Effector memory CD4-positive, alpha-beta T cell (primary cell): ENCODE results near the gene IQCN.

Experiments used
- DNase-seq, 3 donors: peaks; one replicate each; pipeline ENCODE4 v3.0.0-alpha.2; 2020
- H3K27ac ChIP-seq: 2 replicates; pipeline ENCODE4 v1.7.0; 2013; ENCODE audit warnings: mild to moderate bottlenecking, low read length, moderate library complexity; ENCODE audit not compliant: insufficient read depth, poor library complexity, severe bottlenecking
- H3K27me3 ChIP-seq: replicated peaks from 2 replicates; pipeline ENCODE4 v1.7.0; 2013; ENCODE audit warnings: mild to moderate bottlenecking, low read length; ENCODE audit not compliant: insufficient read depth, control insufficient read depth, poor library complexity, severe bottlenecking
- H3K36me3 ChIP-seq: 2 replicates; pipeline ENCODE4 v1.7.0; 2013; ENCODE audit warnings: mild to moderate bottlenecking, low read length, moderate library complexity; ENCODE audit not compliant: control insufficient read depth, insufficient read depth
- H3K4me1 ChIP-seq: 2 replicates; pipeline ENCODE4 v1.7.0; 2013; ENCODE audit warnings: low read length, mild to moderate bottlenecking; ENCODE audit not compliant: control insufficient read depth, insufficient read depth, poor library complexity, severe bottlenecking
- H3K4me3 ChIP-seq: 2 replicates; pipeline ENCODE4 v1.7.0; 2013; ENCODE audit warnings: low read length, low read depth, mild to moderate bottlenecking; ENCODE audit not compliant: insufficient read depth, poor library complexity, severe bottlenecking
- H3K9me3 ChIP-seq: 2 replicates; pipeline ENCODE4 v1.7.0; 2013; ENCODE audit warnings: mild to moderate bottlenecking, low read length, moderate library complexity; ENCODE audit not compliant: control insufficient read depth
- total RNA-seq, 3 donors: gene quantifications; one replicate each; lab custom pipeline; 2026; lab: John Stamatoyannopoulos, UW

The IQCN gene, protein sequence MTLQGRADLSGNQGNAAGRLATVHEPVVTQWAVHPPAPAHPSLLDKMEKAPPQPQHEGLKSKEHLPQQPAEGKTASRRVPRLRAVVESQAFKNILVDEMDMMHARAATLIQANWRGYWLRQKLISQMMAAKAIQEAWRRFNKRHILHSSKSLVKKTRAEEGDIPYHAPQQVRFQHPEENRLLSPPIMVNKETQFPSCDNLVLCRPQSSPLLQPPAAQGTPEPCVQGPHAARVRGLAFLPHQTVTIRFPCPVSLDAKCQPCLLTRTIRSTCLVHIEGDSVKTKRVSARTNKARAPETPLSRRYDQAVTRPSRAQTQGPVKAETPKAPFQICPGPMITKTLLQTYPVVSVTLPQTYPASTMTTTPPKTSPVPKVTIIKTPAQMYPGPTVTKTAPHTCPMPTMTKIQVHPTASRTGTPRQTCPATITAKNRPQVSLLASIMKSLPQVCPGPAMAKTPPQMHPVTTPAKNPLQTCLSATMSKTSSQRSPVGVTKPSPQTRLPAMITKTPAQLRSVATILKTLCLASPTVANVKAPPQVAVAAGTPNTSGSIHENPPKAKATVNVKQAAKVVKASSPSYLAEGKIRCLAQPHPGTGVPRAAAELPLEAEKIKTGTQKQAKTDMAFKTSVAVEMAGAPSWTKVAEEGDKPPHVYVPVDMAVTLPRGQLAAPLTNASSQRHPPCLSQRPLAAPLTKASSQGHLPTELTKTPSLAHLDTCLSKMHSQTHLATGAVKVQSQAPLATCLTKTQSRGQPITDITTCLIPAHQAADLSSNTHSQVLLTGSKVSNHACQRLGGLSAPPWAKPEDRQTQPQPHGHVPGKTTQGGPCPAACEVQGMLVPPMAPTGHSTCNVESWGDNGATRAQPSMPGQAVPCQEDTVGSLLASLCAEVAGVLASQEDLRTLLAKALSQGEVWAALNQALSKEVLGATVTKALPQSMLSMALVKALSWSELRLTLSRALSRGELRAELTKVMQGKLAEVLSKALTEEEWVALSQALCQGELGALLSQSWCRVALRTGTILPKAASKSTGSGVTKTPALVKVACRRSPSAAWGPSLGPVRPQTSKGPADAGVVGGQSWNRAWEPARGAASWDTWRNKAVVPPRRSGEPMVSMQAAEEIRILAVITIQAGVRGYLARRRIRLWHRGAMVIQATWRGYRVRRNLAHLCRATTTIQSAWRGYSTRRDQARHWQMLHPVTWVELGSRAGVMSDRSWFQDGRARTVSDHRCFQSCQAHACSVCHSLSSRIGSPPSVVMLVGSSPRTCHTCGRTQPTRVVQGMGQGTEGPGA (N-terminal part only)
- 27.0 to 90.6 (median 90.2) reads per million in 3 donors for total RNA-seq

DNA sequence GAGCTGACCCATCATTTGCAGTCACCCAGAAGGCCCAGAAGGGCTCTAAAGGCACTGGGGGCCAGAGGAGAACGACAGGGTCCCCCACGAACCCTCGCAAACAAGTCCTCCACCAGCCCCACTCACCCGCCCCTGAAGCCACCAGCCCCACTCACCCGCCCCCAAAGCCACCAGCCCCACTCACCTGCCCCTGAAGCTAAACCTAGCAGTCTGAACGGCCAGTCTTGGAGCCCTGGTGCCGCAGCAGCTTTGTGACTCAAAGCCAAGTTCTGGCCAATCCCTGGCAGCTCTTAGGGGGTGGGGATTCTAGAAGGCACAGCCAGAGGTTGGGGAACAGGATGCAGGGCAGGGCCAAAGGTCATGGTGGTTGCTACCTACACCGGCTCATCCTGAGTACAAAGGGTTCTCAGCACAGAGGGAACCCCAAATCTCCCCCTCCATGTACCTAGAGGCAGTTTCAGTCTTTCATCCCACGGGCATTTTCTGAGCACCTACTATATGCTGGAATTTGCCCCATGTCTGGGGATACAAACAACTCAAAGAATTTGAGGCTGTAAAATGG lies at the start of gene IQCN:
Gene IQCN, minus strand, starts transcription at position 234 of the 562 bp plus-strand sequence. CDS start 4,974 bp downstream, outside the sequence.
- no peak within 1 kb of the TSS for H3K4me3 ChIP-seq
- peaks cover 19% of the 10 kb centered on the region for H3K36me3 ChIP-seq
- peaks cover 29% of the 10 kb centered on the region for H3K4me1 ChIP-seq
- peak in 1 of 3 donors; percentile 41 for DNase-seq
- H3K27ac ChIP-seq, result no peak within 1 kb of the TSS
- H3K9me3 ChIP-seq, result no peaks in the 10 kb centered on the region
- H3K27me3 ChIP-seq, result no peaks in the 10 kb centered on the region

DNA sequence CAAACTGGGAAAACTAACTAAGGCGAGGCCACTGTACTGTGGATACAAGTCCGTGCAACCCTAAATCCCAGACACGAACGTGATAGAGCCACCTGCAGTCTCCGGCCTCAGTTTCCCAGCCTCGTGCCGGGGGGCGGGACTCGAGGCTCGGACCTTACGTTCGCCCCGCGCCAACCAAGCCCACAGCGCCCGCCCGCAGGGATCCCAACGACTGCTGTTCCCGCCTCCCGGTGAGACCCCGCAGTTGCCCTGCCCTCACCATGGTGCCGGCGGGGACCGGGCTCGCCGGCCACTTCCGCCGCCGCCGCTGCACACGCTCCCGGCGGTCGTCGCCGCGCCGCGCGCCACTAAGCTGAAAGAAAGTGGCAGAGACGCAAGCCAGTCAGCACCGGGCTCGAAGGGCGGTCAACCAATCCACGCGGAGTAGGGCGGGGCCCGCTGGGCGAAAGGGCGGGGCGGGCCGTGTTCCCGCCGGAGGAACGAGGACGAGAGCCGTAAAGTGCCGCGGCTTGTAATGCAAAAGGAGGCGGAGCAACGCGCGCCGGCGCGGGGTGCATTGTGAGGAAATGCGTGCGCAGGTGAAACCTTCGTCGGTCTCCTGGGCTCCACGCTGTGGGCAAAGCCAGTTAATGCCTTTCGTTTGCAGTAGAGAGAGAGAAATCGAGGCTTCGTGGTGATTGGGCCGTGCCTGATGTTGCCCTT lies 48.7 kb upstream of the IQCN start, which contains the start of gene LSM4:
Gene LSM4, minus strand, starts transcription at position 318 of the 702 bp plus-strand sequence. Its CDS starts 56 bp downstream, at position 262.
- Histone ChIP-seq H3K27ac (peak within 1 kb of the TSS; percentile 79), H3K4me3 (peak within 1 kb of the TSS; percentile 80), H3K36me3 (no peaks in the 10 kb centered on the region), H3K9me3 (no peaks in the 10 kb centered on the region), H3K4me1 (peaks cover 50% of the 10 kb centered on the region), H3K27me3 (no peaks in the 10 kb centered on the region)
- peak; percentile 99 for DNase-seq

DNA sequence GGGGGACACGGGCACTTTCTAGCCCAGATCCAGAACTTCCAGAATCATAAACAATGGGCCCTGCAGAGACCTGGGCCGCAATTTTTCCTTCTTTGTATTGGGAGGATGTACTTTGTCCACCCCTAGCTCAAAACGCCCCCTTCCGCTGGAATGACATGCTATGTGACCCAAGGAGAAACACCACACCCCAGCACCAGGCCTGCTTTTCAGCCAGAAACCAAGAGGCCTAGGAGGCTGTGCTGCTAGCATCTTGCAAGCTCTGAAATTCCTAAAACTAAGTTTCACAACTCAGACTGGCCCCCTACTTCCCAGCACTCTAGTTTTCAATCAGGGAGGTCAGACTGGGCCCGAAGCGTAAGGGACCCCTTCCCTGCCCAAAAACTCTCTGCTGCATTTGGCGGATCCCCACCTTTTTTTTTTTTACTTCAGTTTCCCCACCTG lies 48.1 kb upstream of the IQCN start:
- Histone ChIP-seq H3K27ac (peak overlapping the region; percentile 79), H3K4me1 (peaks cover 53% of the 10 kb centered on the region), H3K4me3 (peak overlapping the region; percentile 80), H3K9me3 (no peaks in the 10 kb centered on the region), H3K36me3 (no peaks in the 10 kb centered on the region), H3K27me3 (no peaks in the 10 kb centered on the region)
- no peak for DNase-seq

DNA sequence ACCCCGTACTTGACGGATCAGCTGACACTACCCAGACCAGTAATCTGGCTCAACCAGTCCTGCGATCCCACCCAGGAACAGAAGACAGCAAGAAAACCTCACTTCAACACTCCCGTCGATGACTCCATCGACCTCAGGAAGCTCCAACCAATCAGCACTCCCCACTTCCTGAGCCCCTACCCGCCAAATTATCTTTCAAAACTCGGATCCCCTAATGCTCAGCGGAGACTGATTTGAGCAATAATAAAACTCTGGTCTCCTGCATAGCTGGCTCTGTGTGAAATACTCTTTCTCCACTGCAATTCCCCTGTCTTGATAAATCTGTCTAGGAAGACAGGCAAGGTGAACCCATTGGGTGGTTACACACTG lies 47.5 kb upstream of the IQCN start:
- Histone ChIP-seq H3K27ac (peak overlapping the region; percentile 79), H3K4me1 (peaks cover 53% of the 10 kb centered on the region), H3K36me3 (no peaks in the 10 kb centered on the region), H3K4me3 (peak overlapping the region; percentile 80), H3K27me3 (no peaks in the 10 kb centered on the region), H3K9me3 (no peaks in the 10 kb centered on the region)
- no peak for DNase-seq

DNA sequence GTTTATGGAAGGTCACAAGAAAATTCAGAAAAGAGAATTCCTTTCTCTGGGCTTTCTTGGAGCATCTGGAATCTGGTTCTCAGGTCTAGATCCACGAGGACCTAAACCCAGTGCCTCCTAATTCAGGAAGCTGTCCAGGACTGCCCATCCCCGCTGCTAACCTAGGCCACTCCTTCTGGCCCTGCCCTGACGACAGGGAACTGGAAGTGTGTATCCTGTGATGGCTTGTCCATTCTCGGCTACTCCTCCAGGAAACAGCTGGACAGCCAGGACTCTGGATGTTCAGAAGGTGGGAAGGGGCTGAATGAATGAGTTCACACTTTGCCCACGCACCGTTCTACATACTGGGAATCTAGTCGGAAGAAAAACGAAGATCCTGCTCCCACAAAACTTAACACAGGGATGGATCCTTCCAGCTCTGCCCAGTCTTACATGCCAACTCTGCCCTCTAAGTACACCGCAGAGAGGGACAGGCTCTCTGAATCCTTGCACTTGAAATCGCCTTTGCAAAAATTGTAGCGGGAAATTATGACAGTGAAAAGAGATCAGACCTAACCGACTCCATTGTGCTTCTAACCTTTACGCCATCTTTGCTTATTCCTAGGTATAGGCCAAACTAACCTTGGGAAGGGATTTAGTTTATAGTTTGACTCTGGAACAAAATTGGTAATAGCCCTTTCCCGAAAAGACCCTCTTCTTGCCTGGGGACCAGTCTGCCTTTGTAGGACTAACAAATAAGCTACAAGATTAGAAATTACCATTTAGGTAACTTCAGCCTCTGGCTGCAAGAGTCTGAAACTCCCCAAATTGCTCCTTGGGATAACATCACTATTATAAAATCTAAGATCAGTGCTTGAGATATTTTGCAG lies 46.8 kb upstream of the IQCN start:
- no peaks in the 10 kb centered on the region for H3K36me3 ChIP-seq
- H3K27me3 ChIP-seq, result no peaks in the 10 kb centered on the region
- peak overlapping the region; percentile 79 for H3K27ac ChIP-seq
- no peaks in the 10 kb centered on the region for H3K9me3 ChIP-seq
- no peak overlapping the region for H3K4me3 ChIP-seq
- H3K4me1 ChIP-seq, result peaks cover 53% of the 10 kb centered on the region
- DNase-seq, result no peak

DNA sequence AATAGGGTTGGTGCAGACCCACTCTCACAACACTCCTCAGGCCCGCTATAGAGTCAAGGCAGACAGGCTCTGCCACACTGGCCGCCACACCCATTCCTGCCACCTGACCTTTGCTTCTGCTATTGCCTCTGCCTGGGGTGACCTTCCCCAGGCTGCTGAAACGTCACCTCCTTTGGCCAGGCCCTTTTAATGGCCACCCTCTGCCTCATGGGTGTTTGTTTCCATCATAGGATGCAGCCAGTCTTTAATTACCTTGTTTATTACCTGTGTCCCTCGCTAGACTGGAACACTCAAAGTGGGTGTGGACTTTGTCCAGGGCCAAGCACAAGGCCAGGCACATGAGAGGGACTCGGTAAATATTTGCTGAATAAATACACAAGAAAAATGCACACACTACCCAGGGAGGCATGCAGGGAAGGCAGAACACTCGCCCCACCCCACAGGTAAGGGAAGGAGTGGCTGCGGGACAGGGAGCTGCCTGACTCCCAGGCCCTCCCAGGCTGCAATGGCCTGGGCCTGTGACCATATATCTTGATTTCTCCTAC lies 45.4 kb upstream of the IQCN start:
- H3K27ac ChIP-seq, result peak overlapping the region; percentile 79
- peaks cover 53% of the 10 kb centered on the region for H3K4me1 ChIP-seq
- H3K27me3 ChIP-seq, result no peaks in the 10 kb centered on the region
- no peak overlapping the region for H3K4me3 ChIP-seq
- DNase-seq, result no peak
- H3K36me3 ChIP-seq, result peaks cover under 1% of the 10 kb centered on the region
- no peaks in the 10 kb centered on the region for H3K9me3 ChIP-seq

DNA sequence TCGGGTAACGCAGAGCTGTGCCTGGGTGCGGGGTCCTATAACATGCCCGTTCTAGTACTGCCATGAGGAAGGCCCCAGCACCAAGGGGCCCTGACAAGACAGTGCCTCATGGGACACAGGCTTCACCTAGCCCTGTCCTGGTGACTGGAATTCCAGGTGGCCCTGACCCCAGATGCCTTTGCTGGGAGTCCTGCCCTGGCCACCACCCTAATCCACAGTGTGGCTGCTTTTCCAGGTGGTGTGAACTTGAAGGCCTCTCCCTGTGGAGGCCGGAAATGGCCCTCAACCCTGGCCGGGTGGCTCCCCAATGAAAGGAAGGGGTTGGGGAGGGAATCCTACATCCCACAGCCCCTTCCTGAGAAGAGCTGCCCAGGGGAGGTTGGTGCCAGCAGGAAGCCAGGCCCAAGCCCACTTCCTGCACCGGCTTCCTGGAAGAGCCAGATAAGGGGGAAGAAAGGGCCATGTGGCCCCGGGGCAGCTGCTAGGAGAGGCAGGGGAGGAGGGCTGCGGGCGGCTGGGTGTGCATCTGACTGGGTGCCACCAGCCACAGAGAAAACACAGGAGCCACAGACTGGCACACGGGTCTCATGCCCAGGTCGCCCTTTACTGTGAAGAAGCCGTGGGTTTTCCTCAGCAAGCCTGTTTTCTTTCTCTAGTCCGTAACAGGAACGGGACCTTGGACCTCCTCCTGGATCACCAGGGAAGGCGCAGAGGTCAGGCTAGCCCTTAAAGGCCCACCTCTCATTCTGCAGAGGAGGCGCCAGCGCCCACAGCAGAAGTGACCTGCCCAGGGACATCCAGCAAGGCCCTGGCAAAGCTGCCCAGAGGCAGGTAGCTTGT lies 43.9 kb upstream of the IQCN start:
- peak overlapping the region; percentile 27 for H3K4me3 ChIP-seq
- no peaks in the 10 kb centered on the region for H3K9me3 ChIP-seq
- H3K4me1 ChIP-seq, result peaks cover 49% of the 10 kb centered on the region
- peak; percentile 35 to 49 (median 39) for DNase-seq
- peak overlapping the region; percentile 81 for H3K27ac ChIP-seq
- H3K36me3 ChIP-seq, result peaks cover 5% of the 10 kb centered on the region
- no peaks in the 10 kb centered on the region for H3K27me3 ChIP-seq

DNA sequence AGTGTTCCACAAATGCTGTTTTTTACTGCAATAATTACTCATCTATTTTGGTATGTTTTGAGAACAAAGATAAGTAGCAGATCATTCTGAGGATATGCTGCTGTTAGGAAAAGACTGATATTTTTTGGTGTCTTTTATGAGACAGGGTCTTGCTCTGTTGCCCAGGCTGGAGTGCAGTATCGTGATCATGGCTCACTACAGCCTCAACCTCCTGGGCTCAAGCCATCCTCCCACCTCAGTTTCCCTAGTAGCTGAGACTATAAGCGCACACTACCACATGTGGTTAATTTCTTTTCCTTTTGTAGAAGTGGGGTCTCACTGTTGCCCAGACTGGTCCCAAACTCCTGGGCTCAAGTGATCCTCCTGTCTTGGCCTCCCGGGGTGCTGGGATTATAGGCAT lies 39.1 kb upstream of the IQCN start:
- no peak for DNase-seq
- Histone ChIP-seq H3K27ac (no peak overlapping the region), H3K27me3 (no peaks in the 10 kb centered on the region), H3K4me1 (peaks cover 8% of the 10 kb centered on the region), H3K36me3 (peaks cover 28% of the 10 kb centered on the region), H3K9me3 (no peaks in the 10 kb centered on the region), H3K4me3 (no peak overlapping the region)
